HL-60 (cell line): ENCODE measurements around the gene SCAF8.

Experiments used
- DNase-seq, 2 experiments: peaks; one replicate each; pipeline ENCODE4 v3.0.0-alpha.2; 2010 to 2020; ENCODE audit warnings: low read depth in 1 of 2, low spot score in 1 of 2
- H3K27ac ChIP-seq: fragments of 250-450 bp; sonication (Bioruptor Pico); replicated peaks from 2 replicates; pipeline ENCODE4 v1.5.1; 2020; ENCODE audit warnings: mild to moderate bottlenecking, moderate library complexity
- H3K27me3 ChIP-seq: fragments of 250-450 bp; sonication (Bioruptor Pico); 2 replicates; pipeline ENCODE4 v1.5.1; 2021; ENCODE audit warnings: mild to moderate bottlenecking, moderate library complexity; ENCODE audit not compliant: insufficient read depth, poor library complexity, severe bottlenecking
- H3K4me3 ChIP-seq: replicated peaks from 2 replicates; pipeline ENCODE4 v1.5.1; 2011; ENCODE audit warnings: mild to moderate bottlenecking, control low read depth, low read length; ENCODE audit not compliant: insufficient read depth
- CTCF ChIP-seq: IDR thresholded peaks from one replicate; pipeline ENCODE4 v1.5.1; 2011; ENCODE audit warnings: low read length, control low read depth, inconsistent platforms; ENCODE audit not compliant: insufficient read depth
- GABPA ChIP-seq: IDR thresholded peaks from 2 replicates; pipeline ENCODE4 v1.6.1; 2012; ENCODE audit warnings: low read depth
- POLR2AphosphoS5 ChIP-seq: IDR thresholded peaks from 2 replicates; pipeline ENCODE4 v1.6.1; 2012; ENCODE audit warnings: low read depth
- REST ChIP-seq: IDR thresholded peaks from 2 replicates; pipeline ENCODE4 v1.6.1; 2012; ENCODE audit warnings: low read depth; ENCODE audit not compliant: insufficient replicate concordance
- SPI1 ChIP-seq: IDR thresholded peaks from 2 replicates; pipeline ENCODE4 v1.6.1; 2012; ENCODE audit warnings: low read depth, mild to moderate bottlenecking, borderline replicate concordance

Gene SCAF8

GRCh38 chr6:154751011-154751800 lies 18.0 kb downstream of the SCAF8 start:
- no peak for DNase-seq
- Histone ChIP-seq H3K4me3 (no peak overlapping the region), H3K27ac (no peak overlapping the region), H3K27me3 (no peaks in the 10 kb centered on the region)
- TF ChIP-seq CTCF (no peak), REST (no peak), GABPA (no peak), SPI1 (no peak), POLR2AphosphoS5 (no peak)

GRCh38 chr6:154752022-154752421 lies 18.8 kb downstream of the SCAF8 start:
- no peak for DNase-seq

More at GRCh38 chr6:154752022-154752421, 18.8 kb downstream of the SCAF8 start:
- TF ChIP-seq REST: no peak
- TF ChIP-seq GABPA: no peak
- no peak for TF ChIP-seq CTCF
- no peak for TF ChIP-seq POLR2AphosphoS5
- TF ChIP-seq SPI1: no peak
- no peak overlapping the region for H3K4me3 ChIP-seq
- no peaks in the 10 kb centered on the region for H3K27me3 ChIP-seq
- no peak overlapping the region for H3K27ac ChIP-seq
